ENCODE measurements around the gene NUP93. TPM values are rescaled to one million over a fixed set of nuclear protein-coding genes. Genes with fewer than 3 reads are reported as not detected.
A peak's percentile ranks its signal among the peaks of the same experiment; 100 is the strongest.

Gene NUP93
- total RNA-seq, 2 donors from 2014 or later, result 18.1 to 19.8 TPM

DNA sequence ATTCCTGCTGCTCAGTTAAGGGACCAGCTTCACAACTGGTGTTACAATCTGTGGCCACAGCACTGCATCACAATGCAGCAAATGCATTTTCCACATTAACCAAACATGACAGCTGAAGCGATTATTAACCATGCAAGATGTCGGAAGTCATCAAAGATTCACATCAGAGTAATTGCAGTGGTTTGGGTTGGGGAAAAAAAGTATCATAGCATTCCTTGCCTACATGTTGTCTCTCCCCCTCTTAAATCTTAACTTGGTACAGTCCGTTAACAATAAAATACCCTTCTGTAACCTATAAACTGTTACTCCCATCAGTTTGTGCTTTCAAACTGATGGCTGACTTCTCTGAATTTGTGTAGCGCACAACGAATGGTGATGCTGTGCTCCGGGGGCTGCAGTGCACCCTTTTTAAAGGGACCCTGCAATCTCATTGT lies 51.6 kb downstream of the NUP93 start:
- H3K36me3 ChIP-seq, result no peaks in the 10 kb centered on the region
- peaks cover 0 to 4% of the 10 kb centered on the region in 2 donors for H3K4me1 ChIP-seq
- no peak for DNase-seq (ENCODE audit: low spot score)
- no peak overlapping the region for H3K27ac ChIP-seq
- no peak overlapping the region for H3K4me3 ChIP-seq
- no peaks in the 10 kb centered on the region for H3K9me3 ChIP-seq
- TF ChIP-seq, protein P1, sequence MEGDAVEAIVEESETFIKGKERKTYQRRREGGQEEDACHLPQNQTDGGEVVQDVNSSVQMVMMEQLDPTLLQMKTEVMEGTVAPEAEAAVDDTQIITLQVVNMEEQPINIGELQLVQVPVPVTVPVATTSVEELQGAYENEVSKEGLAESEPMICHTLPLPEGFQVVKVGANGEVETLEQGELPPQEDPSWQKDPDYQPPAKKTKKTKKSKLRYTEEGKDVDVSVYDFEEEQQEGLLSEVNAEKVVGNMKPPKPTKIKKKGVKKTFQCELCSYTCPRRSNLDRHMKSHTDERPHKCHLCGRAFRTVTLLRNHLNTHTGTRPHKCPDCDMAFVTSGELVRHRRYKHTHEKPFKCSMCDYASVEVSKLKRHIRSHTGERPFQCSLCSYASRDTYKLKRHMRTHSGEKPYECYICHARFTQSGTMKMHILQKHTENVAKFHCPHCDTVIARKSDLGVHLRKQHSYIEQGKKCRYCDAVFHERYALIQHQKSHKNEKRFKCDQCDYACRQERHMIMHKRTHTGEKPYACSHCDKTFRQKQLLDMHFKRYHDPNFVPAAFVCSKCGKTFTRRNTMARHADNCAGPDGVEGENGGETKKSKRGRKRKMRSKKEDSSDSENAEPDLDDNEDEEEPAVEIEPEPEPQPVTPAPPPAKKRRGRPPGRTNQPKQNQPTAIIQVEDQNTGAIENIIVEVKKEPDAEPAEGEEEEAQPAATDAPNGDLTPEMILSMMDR (IDR thresholded peaks at IDR 0.05), result no peak
- no peaks in the 10 kb centered on the region for H3K27me3 ChIP-seq

DNA sequence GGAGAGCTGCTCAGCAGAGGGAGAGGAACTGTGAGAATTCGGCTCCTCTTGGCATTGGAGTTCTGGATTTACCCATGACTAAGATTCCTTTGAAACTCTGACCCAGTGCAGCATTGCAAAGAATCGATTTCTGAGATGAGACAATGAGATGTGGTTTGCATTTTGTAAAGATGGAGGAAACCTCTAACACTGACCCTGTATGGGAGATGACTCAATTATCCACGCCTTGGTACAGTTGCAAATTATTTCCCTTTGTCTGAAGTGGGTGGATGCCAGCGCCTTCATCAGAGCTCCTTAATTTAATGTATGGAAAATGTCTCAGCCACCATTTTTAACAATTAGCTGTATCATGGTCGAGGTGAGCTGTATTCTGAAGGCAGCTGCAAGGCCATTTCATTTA lies 53.4 kb downstream of the NUP93 start:
- Histone ChIP-seq H3K27me3 (no peaks in the 10 kb centered on the region), H3K27ac (no peak overlapping the region), H3K4me1 (no peaks in the 10 kb centered on the region), H3K4me3 (no peak overlapping the region), H3K9me3 (no peaks in the 10 kb centered on the region), H3K36me3 (no peaks in the 10 kb centered on the region)
- no peak for DNase-seq (ENCODE audit: low spot score)
- TF ChIP-seq, protein P1 (IDR thresholded peaks at IDR 0.05), result no peak

DNA sequence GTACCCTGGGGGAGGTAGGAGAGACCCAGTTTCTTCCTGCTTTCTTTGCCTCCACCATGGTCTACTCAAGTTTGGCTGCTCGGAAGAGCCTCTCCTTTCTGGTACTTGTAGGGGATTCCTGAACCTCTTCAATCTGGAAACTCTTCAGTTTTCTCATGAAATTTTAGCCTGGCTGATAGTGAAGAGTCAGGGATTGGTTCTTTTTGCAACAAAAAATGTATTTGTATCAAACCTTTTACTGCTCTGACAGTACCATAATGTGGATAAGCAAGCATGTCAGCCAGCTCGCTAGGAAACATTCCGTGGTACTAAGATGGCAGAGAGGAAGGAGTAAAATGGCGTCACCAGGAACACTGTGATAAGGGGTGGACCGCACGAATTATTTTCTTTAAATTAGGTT lies 55.4 kb downstream of the NUP93 start:
- Histone ChIP-seq H3K27ac (no peak overlapping the region), H3K4me3 (no peak overlapping the region), H3K4me1 (no peaks in the 10 kb centered on the region), H3K27me3 (no peaks in the 10 kb centered on the region), H3K36me3 (no peaks in the 10 kb centered on the region), H3K9me3 (no peaks in the 10 kb centered on the region)
- TF ChIP-seq, protein P1 (IDR thresholded peaks at IDR 0.05), result no peak
- no peak for DNase-seq (ENCODE audit: low spot score)

DNA sequence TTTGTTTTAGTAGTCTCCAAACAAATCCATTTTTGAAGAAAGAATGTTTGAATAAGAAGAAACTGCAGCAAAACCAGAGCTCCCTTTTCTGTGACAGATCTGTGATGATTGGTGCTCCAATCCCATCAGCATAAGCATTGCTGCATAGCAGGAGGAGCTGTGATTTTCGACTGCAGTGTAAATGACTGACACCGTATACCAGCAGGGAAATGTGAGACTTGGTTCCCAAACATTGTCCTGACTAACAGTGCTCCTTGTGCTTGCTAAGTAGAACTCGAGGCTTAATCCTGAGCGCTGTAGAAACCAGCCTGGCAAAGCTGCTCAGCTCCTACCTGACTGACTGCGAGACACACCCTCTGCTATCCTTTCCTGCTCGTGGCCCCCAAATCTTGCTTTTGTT lies 57.2 kb downstream of the NUP93 start:
- no peaks in the 10 kb centered on the region for H3K36me3 ChIP-seq
- H3K27ac ChIP-seq, result no peak overlapping the region
- H3K9me3 ChIP-seq, result no peaks in the 10 kb centered on the region
- no peak for DNase-seq (ENCODE audit: low spot score)
- H3K4me3 ChIP-seq, result no peak overlapping the region
- no peaks in the 10 kb centered on the region for H3K27me3 ChIP-seq
- no peaks in the 10 kb centered on the region for H3K4me1 ChIP-seq
- TF ChIP-seq, protein P1 (IDR thresholded peaks at IDR 0.05), result no peak

DNA sequence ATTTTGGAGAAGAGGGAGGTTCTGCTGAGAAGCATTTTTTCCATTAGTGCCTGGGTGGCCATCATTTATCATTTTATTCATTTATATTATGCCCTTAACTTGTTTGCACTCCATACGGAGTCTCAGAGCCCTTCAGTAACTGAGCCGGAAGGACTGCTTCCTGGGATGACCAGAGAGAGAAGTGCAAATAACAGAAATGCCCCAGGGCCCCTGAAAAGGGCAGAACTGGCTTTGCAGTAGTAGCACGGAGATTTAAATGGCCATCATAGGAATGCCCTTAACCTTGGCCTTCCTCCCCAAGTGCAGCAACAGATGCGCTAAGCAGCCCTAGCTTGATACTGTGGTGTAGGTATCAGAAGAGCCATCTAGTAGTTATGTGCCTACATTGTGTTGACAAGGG lies 58.5 kb downstream of the NUP93 start:
- Histone ChIP-seq H3K36me3 (no peaks in the 10 kb centered on the region), H3K9me3 (no peaks in the 10 kb centered on the region), H3K4me3 (no peak overlapping the region), H3K27me3 (no peaks in the 10 kb centered on the region), H3K27ac (no peak overlapping the region), H3K4me1 (no peaks in the 10 kb centered on the region)
- no peak for DNase-seq (ENCODE audit: low spot score)
- TF ChIP-seq, protein P1 (IDR thresholded peaks at IDR 0.05), result no peak

DNA sequence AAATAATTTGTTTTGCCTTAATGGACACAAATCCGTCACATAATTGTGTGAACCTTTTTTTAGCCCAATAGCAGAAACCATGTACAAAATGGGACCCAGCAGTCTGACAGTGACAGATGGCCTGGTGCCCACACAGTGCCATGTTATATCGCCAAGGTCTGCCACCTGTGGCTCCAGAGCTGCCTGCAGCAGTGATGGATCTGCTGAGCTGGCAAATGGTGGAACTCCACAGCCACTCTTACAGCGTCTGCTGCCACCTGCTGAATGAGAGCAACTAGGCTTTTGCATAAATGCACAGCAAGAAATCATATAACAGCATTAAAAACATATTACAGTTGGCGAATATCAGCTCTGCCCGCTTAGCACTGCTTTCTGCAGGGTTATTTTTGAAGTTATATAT lies 59.4 kb downstream of the NUP93 start:
- Histone ChIP-seq H3K9me3 (no peaks in the 10 kb centered on the region), H3K27ac (no peak overlapping the region), H3K4me3 (no peak overlapping the region), H3K27me3 (no peaks in the 10 kb centered on the region), H3K36me3 (no peaks in the 10 kb centered on the region), H3K4me1 (no peaks in the 10 kb centered on the region)
- TF ChIP-seq, protein P1 (IDR thresholded peaks at IDR 0.05), result peak in 1 of 2 donors; percentile 53
- no peak for DNase-seq (ENCODE audit: low spot score)

Data from right atrium auricular region (tissue), 2 donors.